ENCODE measurements around the gene PDLIM5.

PDLIM5 gene

GRCh38 chr4:94559351-94559806, 107.6 kb downstream of the PDLIM5 start:
- Histone ChIP-seq H3K18ac (ENCODE audit: low read depth in 1 of 2, low read length in 2 of 2) (no peak overlapping the region), H3K23ac (ENCODE audit: low read length in 2 of 2) (no peak overlapping the region), H3K36me3 (ENCODE audit: control insufficient read depth in 1 of 2, insufficient read depth in 2 of 2, low read depth in 1 of 2, low read length in 2 of 2) (peaks cover 0 to 4% of the 10 kb centered on the region in 2 experiments), H3K27me3 (ENCODE audit: control insufficient read depth in 1 of 2, insufficient read depth in 1 of 2, low read length in 2 of 2) (no peaks in the 10 kb centered on the region), H3K4ac (ENCODE audit: low read depth in 1 of 2, low read length in 2 of 2) (no peak overlapping the region), H2BK120ac (ENCODE audit: low read depth, low read length) (no peak overlapping the region), H4K91ac (ENCODE audit: low read length) (no peak overlapping the region), H3K9me3 (ENCODE audit: control insufficient read depth, low read length) (no peaks in the 10 kb centered on the region), H2BK15ac (ENCODE audit: low read depth, poor library complexity, severe bottlenecking) (no peak overlapping the region), H3K4me1 (ENCODE audit: control insufficient read depth, insufficient read depth, low read depth, low read length) (no peaks in the 10 kb centered on the region), H4K8ac (ENCODE audit: low read length) (no peak overlapping the region), H2AFZ (ENCODE audit: low read depth, low read length) (no peak overlapping the region), H3K4me3 (ENCODE audit: insufficient read depth in 1 of 2, low read depth in 1 of 2, low read length in 2 of 2) (peak overlapping the region in 1 of 2 experiments; percentile 28), H3K27ac (ENCODE audit: low read length, poor library complexity, severe bottlenecking) (no peak overlapping the region), H3K9ac (ENCODE audit: low read length) (no peak overlapping the region), H3K4me2 (ENCODE audit: low read length, poor library complexity, severe bottlenecking) (no peak overlapping the region), H2BK12ac (ENCODE audit: low read length in 2 of 2) (no peak overlapping the region), H3K14ac (ENCODE audit: low read length in 2 of 2) (no peak overlapping the region), H3K79me1 (replicated peaks; ENCODE audit: low read length, poor library complexity, severe bottlenecking) (peaks cover 4% of the 10 kb centered on the region), H2BK5ac (ENCODE audit: low read depth, low read length, poor library complexity, severe bottlenecking) (no peak overlapping the region), H2AK5ac (ENCODE audit: low read length, severe bottlenecking) (no peak overlapping the region)
- no peak for DNase-seq
- WGBS, result 77% methylated on average over 3 of the region's 3 CpGs

DNA sequence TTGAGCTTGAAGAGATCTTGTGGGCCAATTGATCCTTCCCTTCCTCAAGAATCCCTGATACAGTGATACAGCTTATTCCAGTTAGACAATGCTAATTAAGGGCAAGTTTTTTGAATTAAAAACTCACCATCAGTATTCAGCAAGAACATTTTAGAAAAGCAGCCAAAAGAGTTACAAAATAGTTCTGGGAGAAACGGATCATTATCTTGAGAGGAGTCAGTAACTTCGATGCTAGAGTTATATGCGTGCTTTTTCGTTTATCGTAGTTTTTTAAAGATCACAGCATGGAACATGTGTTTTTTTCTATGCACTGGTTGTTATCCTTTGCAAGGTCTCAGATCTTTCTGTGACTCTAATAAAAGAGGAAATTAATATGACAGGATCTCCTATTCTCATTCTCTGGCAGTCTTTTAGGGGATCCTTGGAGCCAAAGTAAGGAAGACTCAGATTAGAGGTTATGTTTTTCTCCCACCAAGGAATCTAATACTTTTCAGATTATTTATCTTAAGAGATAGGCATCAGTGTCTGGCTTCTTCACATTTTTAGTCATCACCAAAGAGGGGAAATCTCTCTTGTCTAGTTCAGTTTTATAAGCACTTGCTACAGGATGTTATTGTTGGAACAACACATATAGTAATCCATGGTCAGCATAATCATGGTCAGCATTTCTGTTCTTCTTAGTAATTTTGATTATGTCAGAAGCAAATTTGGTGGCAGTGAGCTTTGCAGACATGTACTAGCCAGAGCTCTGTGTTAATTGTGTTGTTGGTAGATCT, 109.7 kb downstream of the PDLIM5 start:
- Histone ChIP-seq H3K27ac (ENCODE audit: low read length, poor library complexity, severe bottlenecking) (no peak overlapping the region), H3K18ac (ENCODE audit: low read depth in 1 of 2, low read length in 2 of 2) (peak overlapping the region in 1 of 2 experiments; percentile 21), H3K9me3 (ENCODE audit: control insufficient read depth, low read length) (no peaks in the 10 kb centered on the region), H3K4me3 (ENCODE audit: insufficient read depth in 1 of 2, low read depth in 1 of 2, low read length in 2 of 2) (peak overlapping the region in 1 of 2 experiments; percentile 54), H3K36me3 (ENCODE audit: control insufficient read depth in 1 of 2, insufficient read depth in 2 of 2, low read depth in 1 of 2, low read length in 2 of 2) (no peaks in the 10 kb centered on the region), H3K4me2 (ENCODE audit: low read length, poor library complexity, severe bottlenecking) (no peak overlapping the region), H2BK5ac (ENCODE audit: low read depth, low read length, poor library complexity, severe bottlenecking) (no peak overlapping the region), H3K9ac (ENCODE audit: low read length) (peak overlapping the region; percentile 72), H3K4me1 (ENCODE audit: control insufficient read depth, insufficient read depth, low read depth, low read length) (no peaks in the 10 kb centered on the region), H2BK15ac (ENCODE audit: low read depth, poor library complexity, severe bottlenecking) (no peak overlapping the region), H2AK5ac (ENCODE audit: low read length, severe bottlenecking) (no peak overlapping the region), H2BK120ac (ENCODE audit: low read depth, low read length) (no peak overlapping the region), H3K14ac (ENCODE audit: low read length in 2 of 2) (no peak overlapping the region), H3K4ac (ENCODE audit: low read depth in 1 of 2, low read length in 2 of 2) (no peak overlapping the region), H3K23ac (ENCODE audit: low read length in 2 of 2) (no peak overlapping the region), H3K79me1 (replicated peaks; ENCODE audit: low read length, poor library complexity, severe bottlenecking) (peaks cover 5% of the 10 kb centered on the region), H4K91ac (ENCODE audit: low read length) (no peak overlapping the region), H2BK12ac (ENCODE audit: low read length in 2 of 2) (peak overlapping the region in 1 of 2 experiments; percentile 89), H4K8ac (ENCODE audit: low read length) (no peak overlapping the region), H2AFZ (ENCODE audit: low read depth, low read length) (no peak overlapping the region), H3K27me3 (ENCODE audit: control insufficient read depth in 1 of 2, insufficient read depth in 1 of 2, low read length in 2 of 2) (no peaks in the 10 kb centered on the region)
- DNase-seq, result peak; percentile 87
- 59% methylated on average over 5 of the region's 5 CpGs for WGBS

DNA sequence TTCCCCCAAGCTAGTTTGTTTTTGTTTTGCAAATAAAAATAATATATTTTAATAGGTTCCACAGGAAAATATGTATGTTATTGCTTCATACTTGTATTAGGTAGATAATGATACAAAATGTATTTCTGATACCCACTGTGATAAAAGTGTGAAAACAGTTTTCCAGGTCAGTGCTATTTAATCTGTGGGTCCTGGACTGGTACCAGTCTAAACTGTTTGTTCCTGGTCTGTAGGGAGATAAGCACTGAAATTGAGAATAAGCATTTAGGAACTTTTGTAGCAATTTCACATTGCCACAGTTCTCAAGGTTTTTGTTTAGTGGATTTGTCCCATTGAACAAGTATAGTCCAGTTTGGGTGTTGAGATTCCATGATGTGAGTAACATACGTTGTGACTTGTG, 110.5 kb downstream of the PDLIM5 start:
- Histone ChIP-seq H3K14ac (ENCODE audit: low read length in 2 of 2) (no peak overlapping the region), H3K18ac (ENCODE audit: low read depth in 1 of 2, low read length in 2 of 2) (no peak overlapping the region), H3K36me3 (ENCODE audit: control insufficient read depth in 1 of 2, insufficient read depth in 2 of 2, low read depth in 1 of 2, low read length in 2 of 2) (no peaks in the 10 kb centered on the region), H2BK12ac (ENCODE audit: low read length in 2 of 2) (no peak overlapping the region), H3K4me2 (ENCODE audit: low read length, poor library complexity, severe bottlenecking) (no peak overlapping the region), H3K27me3 (ENCODE audit: control insufficient read depth in 1 of 2, insufficient read depth in 1 of 2, low read length in 2 of 2) (no peaks in the 10 kb centered on the region), H3K23ac (ENCODE audit: low read length in 2 of 2) (no peak overlapping the region), H3K27ac (ENCODE audit: low read length, poor library complexity, severe bottlenecking) (no peak overlapping the region), H4K8ac (ENCODE audit: low read length) (no peak overlapping the region), H2AK5ac (ENCODE audit: low read length, severe bottlenecking) (no peak overlapping the region), H3K4me1 (ENCODE audit: control insufficient read depth, insufficient read depth, low read depth, low read length) (no peaks in the 10 kb centered on the region), H3K4ac (ENCODE audit: low read depth in 1 of 2, low read length in 2 of 2) (no peak overlapping the region), H2BK5ac (ENCODE audit: low read depth, low read length, poor library complexity, severe bottlenecking) (no peak overlapping the region), H3K9me3 (ENCODE audit: control insufficient read depth, low read length) (no peaks in the 10 kb centered on the region), H2BK15ac (ENCODE audit: low read depth, poor library complexity, severe bottlenecking) (no peak overlapping the region), H4K91ac (ENCODE audit: low read length) (no peak overlapping the region), H3K4me3 (ENCODE audit: insufficient read depth in 1 of 2, low read depth in 1 of 2, low read length in 2 of 2) (no peak overlapping the region), H3K9ac (ENCODE audit: low read length) (no peak overlapping the region), H2AFZ (ENCODE audit: low read depth, low read length) (no peak overlapping the region), H2BK120ac (ENCODE audit: low read depth, low read length) (no peak overlapping the region), H3K79me1 (replicated peaks; ENCODE audit: low read length, poor library complexity, severe bottlenecking) (peaks cover 5% of the 10 kb centered on the region)
- no peak for DNase-seq
- WGBS, result 79% methylated on average over 1 of the region's 1 CpG

- no peak overlapping the region for H2AK5ac ChIP-seq (ENCODE audit: low read length, severe bottlenecking)
- H2BK12ac ChIP-seq (ENCODE audit: low read length in 2 of 2), result no peak overlapping the region
- no peak overlapping the region for H2BK120ac ChIP-seq (ENCODE audit: low read depth, low read length)
- H4K91ac ChIP-seq (ENCODE audit: low read length), result no peak overlapping the region
- no peak overlapping the region for H3K18ac ChIP-seq (ENCODE audit: low read depth in 1 of 2, low read length in 2 of 2)
- H4K8ac ChIP-seq (ENCODE audit: low read length), result no peak overlapping the region
- H3K27ac ChIP-seq (ENCODE audit: low read length, poor library complexity, severe bottlenecking), result no peak overlapping the region
- H3K4me1 ChIP-seq (ENCODE audit: control insufficient read depth, insufficient read depth, low read depth, low read length), result no peaks in the 10 kb centered on the region
- H3K4me2 ChIP-seq (ENCODE audit: low read length, poor library complexity, severe bottlenecking), result no peak overlapping the region
- DNase-seq, result no peak
- 93% methylated on average over 1 of the region's 2 CpGs for WGBS
- H3K9ac ChIP-seq (ENCODE audit: low read length), result no peak overlapping the region
- H3K14ac ChIP-seq (ENCODE audit: low read length in 2 of 2), result no peak overlapping the region
- peaks cover 7% of the 10 kb centered on the region for H3K79me1 ChIP-seq (replicated peaks; ENCODE audit: low read length, poor library complexity, severe bottlenecking)
- H3K4me3 ChIP-seq (ENCODE audit: insufficient read depth in 1 of 2, low read depth in 1 of 2, low read length in 2 of 2), result no peak overlapping the region
- no peak overlapping the region for H2BK15ac ChIP-seq (ENCODE audit: low read depth, poor library complexity, severe bottlenecking)
- no peaks in the 10 kb centered on the region for H3K36me3 ChIP-seq (ENCODE audit: control insufficient read depth in 1 of 2, insufficient read depth in 2 of 2, low read depth in 1 of 2, low read length in 2 of 2)
- no peaks in the 10 kb centered on the region for H3K27me3 ChIP-seq (ENCODE audit: control insufficient read depth in 1 of 2, insufficient read depth in 1 of 2, low read length in 2 of 2)
- no peaks in the 10 kb centered on the region for H3K9me3 ChIP-seq (ENCODE audit: control insufficient read depth, low read length)
- no peak overlapping the region for H2AFZ ChIP-seq (ENCODE audit: low read depth, low read length)
- no peak overlapping the region for H3K4ac ChIP-seq (ENCODE audit: low read depth in 1 of 2, low read length in 2 of 2)
- no peak overlapping the region for H2BK5ac ChIP-seq (ENCODE audit: low read depth, low read length, poor library complexity, severe bottlenecking)
- no peak overlapping the region for H3K23ac ChIP-seq (ENCODE audit: low read length in 2 of 2)
Measured at GRCh38 chr4:94564252-94564651, 112.5 kb downstream of the PDLIM5 start.

All from mesenchymal stem cell (in vitro differentiated cells and primary cell).